Uterus (tissue), 4 donors: ENCODE data around the gene PRR33. TPM values are rescaled to one million over a fixed set of nuclear protein-coding genes. Genes with fewer than 3 reads are reported as not detected.

Experiments
- DNase-seq, 2 donors: peaks; one replicate each; pipeline ENCODE4 v3.0.0-alpha.2; 2019 to 2020
- H3K27ac ChIP-seq, 2 donors: fragments of 200-600 bp; sonication (generic); 1 replicate in 1 of 2; 2 replicates in 1 of 2; pipeline ENCODE4 v1.5.1; 2016 to 2018
- H3K27me3 ChIP-seq, 2 donors: fragments of 200-600 bp; sonication (generic); one replicate each; pipeline ENCODE4 v1.5.1; 2018 to 2019; ENCODE audit warnings: control low read depth in 1 of 2
- H3K36me3 ChIP-seq, 2 donors: fragments of 200-600 bp; sonication (generic); one replicate each; pipeline ENCODE4 v1.5.1; 2019; ENCODE audit warnings: control low read depth in 1 of 2
- H3K4me1 ChIP-seq, 2 donors: fragments of 200-600 bp; sonication (generic); one replicate each; pipeline ENCODE4 v1.5.1; 2018 to 2019; ENCODE audit warnings: control low read depth in 1 of 2
- H3K4me3 ChIP-seq, 2 donors: fragments of 200-600 bp; sonication (generic); 1 replicate in 1 of 2; 2 replicates in 1 of 2; pipeline ENCODE4 v1.5.1; 2018 to 2019; ENCODE audit warnings: mild to moderate bottlenecking in 1 of 2
- H3K9me3 ChIP-seq, 2 donors: fragments of 200-600 bp; sonication (generic); one replicate each; pipeline ENCODE4 v1.5.1; 2019; ENCODE audit warnings: control low read depth in 1 of 2
- POLR2A ChIP-seq, 2 donors: fragments of 450-650 bp; IDR thresholded peaks; one replicate each; pipeline ENCODE4 v1.6.1; 2016; ENCODE audit warnings: antibody characterized with exemption in 2 of 2, mild to moderate bottlenecking in 1 of 2, moderate library complexity in 1 of 2
- intact Hi-C: fragments of 100-400 bp; cut with DNase I; formaldehyde crosslinking; loops from one replicate; pipeline ENCODE4 v1.15.1; 2023; ENCODE audit warnings: low total_unique reads
- total RNA-seq, 4 donors: library from RNA; depleted of rRNA in 3 of 4; stranded (reverse); fragments of >200 nt in 3 of 4; gene quantifications; one replicate each; pipeline versions ENCODE4 v1.1.0 to v1.2.4, GENCODE V29; 2014 to 2023
- TF ChIP-seq, protein P1 (sequence below), 4 experiments: fragments of 200-600 bp in 2 of 4; fragments of 450-650 bp in 2 of 4; sonication (generic) in 2 of 4; IDR thresholded peaks; one replicate each; pipeline ENCODE4 v1.5.1; 2016 to 2019; ENCODE audit warnings: antibody characterized with exemption in 4 of 4, mild to moderate bottlenecking in 2 of 4, moderate library complexity in 1 of 4
- donor health status: DM: yes; HTN: yes; CAD: no.

Gene PRR33
- total RNA-seq, 4 donors from 2014 or later = not detected

DNA sequence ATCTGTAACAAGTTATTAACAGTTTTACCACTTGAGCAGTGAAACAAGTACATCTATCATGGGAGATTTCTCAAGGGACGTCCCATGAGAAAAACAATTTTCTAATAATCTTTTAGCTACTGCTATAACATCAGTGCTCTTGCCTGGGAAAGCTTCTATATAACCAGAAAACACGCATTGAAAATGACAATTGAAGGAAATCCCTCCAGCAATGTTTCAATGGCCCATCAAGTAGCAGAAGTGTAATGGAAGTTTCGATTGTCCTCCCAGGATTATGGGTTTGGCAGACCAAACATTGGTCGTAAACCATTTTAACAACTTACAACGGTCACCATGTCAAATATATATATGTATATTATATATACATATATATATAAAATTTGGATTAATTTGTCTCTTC lies 8.0 kb upstream of the PRR33 start:
- no peak overlapping the region for H3K4me3 ChIP-seq
- no peak for DNase-seq
- no peak overlapping the region for H3K27ac ChIP-seq
- no peak for TF ChIP-seq POLR2A (IDR thresholded peaks at IDR 0.05)
- TF ChIP-seq, protein P1, sequence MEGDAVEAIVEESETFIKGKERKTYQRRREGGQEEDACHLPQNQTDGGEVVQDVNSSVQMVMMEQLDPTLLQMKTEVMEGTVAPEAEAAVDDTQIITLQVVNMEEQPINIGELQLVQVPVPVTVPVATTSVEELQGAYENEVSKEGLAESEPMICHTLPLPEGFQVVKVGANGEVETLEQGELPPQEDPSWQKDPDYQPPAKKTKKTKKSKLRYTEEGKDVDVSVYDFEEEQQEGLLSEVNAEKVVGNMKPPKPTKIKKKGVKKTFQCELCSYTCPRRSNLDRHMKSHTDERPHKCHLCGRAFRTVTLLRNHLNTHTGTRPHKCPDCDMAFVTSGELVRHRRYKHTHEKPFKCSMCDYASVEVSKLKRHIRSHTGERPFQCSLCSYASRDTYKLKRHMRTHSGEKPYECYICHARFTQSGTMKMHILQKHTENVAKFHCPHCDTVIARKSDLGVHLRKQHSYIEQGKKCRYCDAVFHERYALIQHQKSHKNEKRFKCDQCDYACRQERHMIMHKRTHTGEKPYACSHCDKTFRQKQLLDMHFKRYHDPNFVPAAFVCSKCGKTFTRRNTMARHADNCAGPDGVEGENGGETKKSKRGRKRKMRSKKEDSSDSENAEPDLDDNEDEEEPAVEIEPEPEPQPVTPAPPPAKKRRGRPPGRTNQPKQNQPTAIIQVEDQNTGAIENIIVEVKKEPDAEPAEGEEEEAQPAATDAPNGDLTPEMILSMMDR (IDR thresholded peaks at IDR 0.05) = no peak
- H3K9me3 ChIP-seq = no peaks in the 10 kb centered on the region
- H3K27me3 ChIP-seq = no peaks in the 10 kb centered on the region
- H3K36me3 ChIP-seq = no peaks in the 10 kb centered on the region
- no peaks in the 10 kb centered on the region for H3K4me1 ChIP-seq
- intact Hi-C loops = loop anchor here (10.0 kb wide), 1 partner anchor 45 kb away; the partner anchor contains the start of gene MRPL23

GRCh38 chr11:1899090-1899489 lies 7.4 kb upstream of the PRR33 start:
- TF ChIP-seq, protein P1 (IDR thresholded peaks at IDR 0.05) = no peak
- TF ChIP-seq POLR2A (IDR thresholded peaks at IDR 0.05) = no peak
- DNase-seq = no peak
- no peaks in the 10 kb centered on the region for H3K36me3 ChIP-seq
- no peak overlapping the region for H3K27ac ChIP-seq
- intact Hi-C loops = loop anchor here (10.0 kb wide), 1 partner anchor 46 kb away; the partner anchor contains the start of gene MRPL23
- no peaks in the 10 kb centered on the region for H3K27me3 ChIP-seq
- no peaks in the 10 kb centered on the region for H3K9me3 ChIP-seq
- H3K4me3 ChIP-seq = no peak overlapping the region
- H3K4me1 ChIP-seq = no peaks in the 10 kb centered on the region

- no peak overlapping the region for H3K27ac ChIP-seq
- intact Hi-C loops = loop anchor here (10.0 kb wide), 1 partner anchor 48 kb away; the partner anchor contains the start of gene MRPL23
- DNase-seq = no peak
- no peak for TF ChIP-seq POLR2A (IDR thresholded peaks at IDR 0.05)
- TF ChIP-seq, protein P1 (IDR thresholded peaks at IDR 0.05) = no peak
- H3K9me3 ChIP-seq = no peaks in the 10 kb centered on the region
- no peaks in the 10 kb centered on the region for H3K36me3 ChIP-seq
- H3K27me3 ChIP-seq = no peaks in the 10 kb centered on the region
- no peak overlapping the region for H3K4me3 ChIP-seq
- H3K4me1 ChIP-seq = no peaks in the 10 kb centered on the region
These were observed 5.2 kb upstream of the PRR33 start for GRCh38 chr11:1896923-1897322.

DNA sequence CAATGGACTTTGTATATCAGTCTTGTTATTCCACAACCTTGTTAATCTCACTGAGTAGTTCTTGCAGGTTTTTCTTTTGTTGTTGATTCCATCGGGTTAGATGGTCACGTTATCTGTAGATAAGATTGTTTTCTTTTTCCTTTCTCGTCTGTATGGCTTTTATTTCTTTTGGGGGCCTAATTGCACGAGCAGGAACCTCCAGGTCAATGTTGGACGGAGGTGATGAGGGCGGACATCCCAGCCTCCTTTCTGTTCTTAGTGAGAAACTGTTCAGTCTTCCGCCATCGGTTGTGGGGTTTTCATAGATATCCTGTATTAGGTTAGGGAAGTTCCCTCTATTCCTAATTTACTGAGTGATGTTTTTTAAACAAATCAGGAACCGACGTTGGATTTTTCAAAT lies 4.8 kb upstream of the PRR33 start:
- no peaks in the 10 kb centered on the region for H3K36me3 ChIP-seq
- H3K9me3 ChIP-seq = no peaks in the 10 kb centered on the region
- no peaks in the 10 kb centered on the region for H3K4me1 ChIP-seq
- H3K4me3 ChIP-seq = no peak overlapping the region
- no peak overlapping the region for H3K27ac ChIP-seq
- no peak for DNase-seq
- H3K27me3 ChIP-seq = no peaks in the 10 kb centered on the region
- intact Hi-C loops = loop anchor here (10.0 kb wide), 1 partner anchor 48 kb away; the partner anchor contains the start of gene MRPL23
- TF ChIP-seq, protein P1 (IDR thresholded peaks at IDR 0.05) = no peak
- TF ChIP-seq POLR2A (IDR thresholded peaks at IDR 0.05) = no peak

- H3K9me3 ChIP-seq = no peaks in the 10 kb centered on the region
- H3K27me3 ChIP-seq = no peaks in the 10 kb centered on the region
- no peak overlapping the region for H3K4me3 ChIP-seq
- H3K4me1 ChIP-seq = no peaks in the 10 kb centered on the region
- intact Hi-C loops = loop anchor here (10.0 kb wide), 1 partner anchor 50 kb away; the partner anchor contains the start of gene MRPL23
- DNase-seq = no peak
- TF ChIP-seq, protein P1 (IDR thresholded peaks at IDR 0.05) = no peak
- no peak for TF ChIP-seq POLR2A (IDR thresholded peaks at IDR 0.05)
- H3K27ac ChIP-seq = no peak overlapping the region
- no peaks in the 10 kb centered on the region for H3K36me3 ChIP-seq
These were observed 3.1 kb upstream of the PRR33 start for GRCh38 chr11:1894759-1895158.
